ENCODE measurements around the gene HSCB.
"Not testable (repeated sequence)": the region's sequence is repeated elsewhere in the genome, so short reads cannot be mapped to it uniquely, and the experiment has no call there.

Gene HSCB

GRCh38 chr22:28737701-28738100 lies 4.1 kb upstream of the HSCB start:
- in situ Hi-C loops (cut with MboI; ENCODE audit: low sequenced_read_pairs), result no loop called here

- in situ Hi-C loops (cut with MboI; ENCODE audit: low sequenced_read_pairs), result not testable (repeated sequence)
Observed at GRCh38 chr22:28738876-28739275, 3.0 kb upstream of the HSCB start.

- in situ Hi-C loops (cut with MboI; ENCODE audit: low sequenced_read_pairs), result no loop called here
Observed at GRCh38 chr22:28741200-28741784, 547 bp upstream of the HSCB start.

GRCh38 chr22:28742562-28742962 lies 723 bp downstream of the HSCB start:
- in situ Hi-C loops (cut with MboI; ENCODE audit: low sequenced_read_pairs), result no loop called here

DNA sequence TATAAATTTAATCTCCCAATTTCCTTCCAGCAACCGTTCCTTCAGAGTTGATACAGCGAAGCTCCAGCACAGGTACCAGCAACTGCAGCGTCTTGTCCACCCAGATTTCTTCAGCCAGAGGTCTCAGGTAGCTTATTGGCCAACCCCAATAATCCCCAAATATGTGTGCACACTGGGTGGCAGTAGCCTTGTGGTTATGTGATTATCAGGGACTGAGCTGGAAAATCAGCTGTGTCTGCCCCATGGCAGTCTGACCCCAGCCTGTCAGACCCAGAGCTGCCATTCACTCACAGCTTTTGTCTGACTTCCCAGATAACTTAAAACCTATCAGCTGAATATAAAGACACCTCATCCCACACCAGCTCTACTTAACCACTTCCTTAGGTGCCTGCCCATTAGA lies 2.0 kb downstream of the HSCB start:
- in situ Hi-C loops (cut with MboI; ENCODE audit: low sequenced_read_pairs), result no loop called here

GRCh38 chr22:28750471-28750881 lies 8.6 kb downstream of the HSCB start:
- in situ Hi-C loops (cut with MboI; ENCODE audit: low sequenced_read_pairs), result no loop called here

DNA sequence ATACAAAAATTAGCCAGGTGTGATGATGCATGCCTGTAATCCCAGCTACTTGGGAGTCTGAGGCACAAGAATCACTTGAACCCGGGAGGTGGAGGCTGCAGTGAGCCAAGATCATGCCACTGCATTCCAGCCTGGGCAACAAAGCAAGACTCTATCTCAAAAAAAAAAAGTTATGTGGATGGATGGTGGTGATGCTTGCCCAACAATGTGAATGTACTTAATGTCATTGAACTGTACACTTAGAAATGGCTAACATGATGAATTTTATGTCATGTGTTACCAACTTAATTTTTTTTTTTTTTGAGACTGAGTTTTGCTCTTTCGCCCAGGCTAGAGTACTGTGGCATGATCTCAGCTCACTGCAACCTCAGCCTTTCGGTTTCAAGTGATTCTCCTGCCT lies 12.7 kb downstream of the HSCB start:
- in situ Hi-C loops (cut with MboI; ENCODE audit: low sequenced_read_pairs), result not testable (repeated sequence)

DNA sequence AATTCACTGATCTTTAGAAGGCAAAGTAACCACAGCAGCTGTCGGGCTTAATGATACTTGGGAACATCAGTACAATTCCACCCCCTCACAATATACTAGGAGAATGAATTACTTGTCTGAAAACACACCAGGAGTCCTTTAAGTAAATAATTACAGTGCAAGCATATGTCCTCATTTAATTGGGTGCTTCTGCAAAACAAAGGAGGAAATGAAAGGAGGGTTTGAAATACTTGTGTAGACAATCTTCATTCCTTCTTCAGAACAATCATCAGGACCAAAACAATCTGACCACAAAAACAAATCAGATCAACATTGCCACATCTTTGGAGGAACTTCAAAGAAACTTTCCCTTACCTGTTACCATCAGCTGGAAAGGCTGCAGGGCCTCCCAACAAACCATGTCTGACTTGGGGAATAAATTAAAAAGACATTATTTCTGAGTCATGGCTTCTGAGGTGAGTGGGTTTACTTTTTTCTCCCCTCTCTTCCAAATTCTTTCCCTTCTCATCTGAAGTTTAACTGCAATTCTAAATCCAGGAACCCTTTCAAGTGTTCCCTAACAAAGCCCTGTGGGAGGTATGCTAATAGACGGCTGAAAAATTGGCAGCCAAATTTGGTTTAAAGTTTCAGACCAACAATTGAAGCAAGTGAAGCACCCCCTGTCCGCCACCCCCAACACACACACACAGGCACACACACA lies 18.2 kb downstream of the HSCB start:
- in situ Hi-C loops (cut with MboI; ENCODE audit: low sequenced_read_pairs), result no loop called here

DNA sequence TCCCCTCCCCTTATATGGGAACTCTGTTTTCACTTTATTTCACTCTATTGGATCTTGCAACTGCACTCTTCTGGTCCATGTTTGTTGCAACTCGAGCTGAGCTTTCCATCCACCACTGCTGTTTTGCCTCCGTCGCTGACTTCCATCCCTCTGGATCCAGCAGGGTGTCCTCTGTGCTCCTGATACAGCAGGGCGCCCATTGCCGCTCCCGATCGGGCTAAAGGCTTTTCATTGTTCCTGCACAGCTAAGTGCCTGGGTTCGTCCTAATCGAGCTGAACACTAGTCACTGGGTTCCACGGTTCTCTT lies 19.6 kb downstream of the HSCB start:
- in situ Hi-C loops (cut with MboI; ENCODE audit: low sequenced_read_pairs), result no loop called here

DNA sequence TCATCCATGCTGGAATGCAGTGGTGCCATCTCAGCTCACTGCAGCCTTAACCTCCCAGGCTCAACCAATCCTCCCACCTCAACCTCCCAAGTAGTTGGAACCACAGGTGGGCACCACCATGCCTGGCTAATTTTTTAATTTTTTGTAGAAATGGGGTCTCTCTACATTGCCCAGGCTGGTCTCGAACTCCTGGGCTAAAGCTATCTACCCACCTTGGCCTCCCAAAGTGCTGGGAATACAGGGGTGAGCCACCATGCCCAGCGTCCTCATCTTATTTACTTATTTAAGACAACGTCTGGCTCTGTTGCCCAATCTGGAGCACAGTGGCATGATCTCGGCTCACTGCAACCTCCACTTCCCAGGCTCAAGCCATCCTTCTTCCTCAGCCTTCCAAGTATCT lies 20.2 kb downstream of the HSCB start:
- in situ Hi-C loops (cut with MboI; ENCODE audit: low sequenced_read_pairs), result not testable (repeated sequence)

- in situ Hi-C loops (cut with MboI; ENCODE audit: low sequenced_read_pairs), result no loop called here
Observed at GRCh38 chr22:28766628-28767027, 24.8 kb downstream of the HSCB start.

- in situ Hi-C loops (cut with MboI; ENCODE audit: low sequenced_read_pairs), result no loop called here
Observed at GRCh38 chr22:28768701-28769393, 27.0 kb downstream of the HSCB start.

GRCh38 chr22:28769394-28770085 lies 27.7 kb downstream of the HSCB start:
- in situ Hi-C loops (cut with MboI; ENCODE audit: low sequenced_read_pairs), result no loop called here

GRCh38 chr22:28771195-28771791 lies 29.5 kb downstream of the HSCB start:
- in situ Hi-C loops (cut with MboI; ENCODE audit: low sequenced_read_pairs), result no loop called here

DNA sequence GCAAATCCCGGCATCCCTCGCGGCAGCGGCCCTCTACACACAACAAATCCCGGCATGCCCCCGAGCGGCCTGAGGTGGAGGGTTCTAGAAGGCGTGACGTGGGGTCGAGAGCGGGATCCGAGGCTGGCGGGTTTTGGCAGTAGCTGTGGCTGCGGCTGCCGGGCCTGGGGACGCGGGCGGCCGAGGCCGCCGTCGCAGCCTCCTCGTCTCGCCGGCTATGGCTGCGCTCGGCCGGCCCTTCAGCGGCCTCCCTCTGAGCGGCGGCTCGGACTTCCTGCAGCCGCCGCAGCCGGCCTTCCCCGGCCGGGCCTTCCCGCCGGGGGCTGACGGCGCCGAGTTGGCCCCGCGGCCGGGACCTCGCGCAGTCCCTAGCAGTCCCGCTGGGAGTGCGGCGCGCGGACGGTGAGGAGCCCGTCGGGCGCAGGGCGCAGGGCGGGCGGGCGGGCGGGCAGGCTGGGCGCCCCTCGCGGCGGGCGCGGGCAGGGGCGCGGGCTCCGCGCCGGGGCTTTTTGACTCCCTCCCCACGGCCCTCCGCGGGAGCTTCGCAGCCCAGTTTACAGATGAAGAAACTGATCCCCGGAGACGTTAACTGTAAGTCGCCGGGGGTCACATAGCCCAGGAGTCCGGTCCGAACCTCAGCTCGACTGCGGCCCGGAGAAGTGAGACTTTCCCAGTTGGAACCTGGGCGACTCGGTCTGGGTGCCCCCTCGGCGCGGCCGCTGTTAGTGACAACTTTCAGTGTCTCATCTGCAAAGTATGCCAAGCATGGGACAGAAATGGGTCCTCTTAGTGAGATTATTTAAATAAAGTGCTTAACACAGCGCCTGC lies 31.0 kb downstream of the HSCB start, which contains the start of gene CCDC117:
Gene CCDC117 (plus strand): TSS at position 63 of the 828 bp plus-strand sequence. CDS start 155 bp downstream, at position 218.
- in situ Hi-C loops (cut with MboI; ENCODE audit: low sequenced_read_pairs), result no loop called here

DNA sequence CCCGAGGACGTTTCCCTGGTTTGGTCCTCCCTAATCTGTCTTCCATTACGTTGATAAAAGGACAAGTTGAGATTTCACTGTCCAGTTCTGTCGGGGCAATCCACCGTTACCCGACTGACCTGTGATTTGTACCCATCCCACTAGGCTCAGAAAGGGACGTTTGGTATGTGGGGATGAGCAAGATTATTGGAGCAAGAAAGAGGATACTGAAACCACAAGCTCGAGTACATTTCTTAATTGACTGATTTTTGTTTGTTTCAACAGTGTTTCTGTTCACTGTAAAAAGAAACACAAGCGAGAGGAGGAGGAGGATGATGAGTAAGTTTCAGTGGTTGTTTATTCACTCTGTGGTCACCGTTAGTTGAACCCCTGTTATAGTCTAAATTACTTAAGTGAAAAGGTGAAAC lies 31.6 kb downstream of the HSCB start:
- in situ Hi-C loops (cut with MboI; ENCODE audit: low sequenced_read_pairs), result no loop called here

DNA sequence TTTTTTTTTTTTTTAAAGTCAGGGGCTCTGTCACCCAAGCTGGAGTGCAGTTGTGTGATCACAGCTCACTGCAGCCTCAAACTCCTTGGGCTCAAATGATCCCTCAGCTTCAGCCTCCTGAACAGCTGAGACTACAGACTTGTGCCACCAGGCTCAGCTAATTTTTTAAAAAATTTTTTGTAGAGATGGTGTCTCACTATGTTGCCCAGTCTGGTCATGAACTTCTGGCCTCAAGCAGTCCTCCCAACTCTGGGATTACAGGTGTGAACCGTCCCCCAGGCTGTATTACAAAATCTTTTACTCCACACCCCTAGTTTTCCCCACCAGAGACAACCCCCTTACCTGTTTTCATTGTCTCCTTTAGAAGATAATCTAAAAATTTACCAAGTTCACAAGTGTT lies 32.5 kb downstream of the HSCB start:
- in situ Hi-C loops (cut with MboI; ENCODE audit: low sequenced_read_pairs), result no loop called here

GRCh38 chr22:28779833-28780232 lies 38.0 kb downstream of the HSCB start:
- in situ Hi-C loops (cut with MboI; ENCODE audit: low sequenced_read_pairs), result no loop called here

DNA sequence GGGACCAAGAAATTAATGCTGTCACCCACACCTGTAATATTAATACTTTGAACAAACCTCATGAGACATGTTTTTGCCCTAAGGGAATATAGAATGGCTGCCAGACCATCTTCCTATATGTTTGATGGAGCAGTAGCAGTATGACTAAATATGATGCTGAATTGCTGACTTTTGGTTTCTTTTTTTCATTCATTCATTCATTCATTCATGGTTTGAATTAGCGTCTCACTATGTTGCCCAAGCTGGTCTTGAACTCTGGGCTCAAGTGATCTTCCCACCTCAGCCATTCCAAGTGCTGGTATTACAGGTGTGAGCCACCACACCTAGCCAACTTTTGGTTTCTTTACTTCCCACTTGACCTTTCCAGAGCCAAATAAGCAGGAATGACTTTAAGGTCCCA lies 38.5 kb downstream of the HSCB start:
- in situ Hi-C loops (cut with MboI; ENCODE audit: low sequenced_read_pairs), result no loop called here

Measured in HL-60/S4 (cell line).